Liver (tissue), 9 donors: Measurements from ENCODE around the gene SPATA17. TPM values are rescaled to one million over a fixed set of nuclear protein-coding genes. Genes with fewer than 3 reads are reported as not detected.

Experiments used
- DNase-seq: peaks from one replicate; pipeline ENCODE4 v3.0.0-alpha.2; 2017; ENCODE audit warnings: low spot score
- H3K27ac ChIP-seq, 2 donors: one replicate each; pipeline ENCODE4 v1.7.0; 2013; ENCODE audit warnings: inconsistent platforms in 2 of 2, low read length in 2 of 2, control low read depth in 1 of 2, low read depth in 1 of 2, mild to moderate bottlenecking in 1 of 2
- H3K27me3 ChIP-seq, 4 donors: one replicate each; pipeline versions ENCODE4 v1.6.1 to v1.7.0; 2013; ENCODE audit warnings: low read length in 3 of 4, inconsistent platforms in 1 of 4, mild to moderate bottlenecking in 1 of 4, moderate library complexity in 1 of 4; ENCODE audit not compliant: control insufficient read depth in 4 of 4, insufficient read depth in 4 of 4
- H3K36me3 ChIP-seq, 4 donors: one replicate each; pipeline versions ENCODE4 v1.6.1 to v1.7.0; 2013; ENCODE audit warnings: low read length in 3 of 4, mild to moderate bottlenecking in 3 of 4, low read depth in 1 of 4, moderate library complexity in 1 of 4; ENCODE audit not compliant: control insufficient read depth in 4 of 4, insufficient read depth in 3 of 4
- H3K4me1 ChIP-seq, 4 donors: one replicate each; pipeline versions ENCODE4 v1.6.1 to v1.7.0; 2013; ENCODE audit warnings: low read length in 3 of 4, mild to moderate bottlenecking in 3 of 4, moderate library complexity in 1 of 4; ENCODE audit not compliant: control insufficient read depth in 4 of 4, insufficient read depth in 4 of 4
- H3K4me3 ChIP-seq, 3 donors: one replicate each; pipeline versions ENCODE4 v1.6.1 to v1.7.0; 2013; ENCODE audit warnings: low read length in 3 of 3, control low read depth in 1 of 3, low read depth in 1 of 3, mild to moderate bottlenecking in 1 of 3
- H3K9ac ChIP-seq, 2 donors: one replicate each; pipeline ENCODE4 v1.7.0; 2013; ENCODE audit warnings: low read length in 2 of 2, mild to moderate bottlenecking in 2 of 2, moderate library complexity in 2 of 2, control low read depth in 1 of 2, low read depth in 1 of 2
- H3K9me3 ChIP-seq, 4 donors: one replicate each; pipeline versions ENCODE4 v1.6.1 to v1.7.0; 2013; ENCODE audit warnings: low read length in 3 of 4; ENCODE audit not compliant: control insufficient read depth in 4 of 4
- EGR1 ChIP-seq, 2 donors: IDR thresholded peaks; 2 replicates each; pipeline ENCODE4 v1.6.1; 2016 to 2018; ENCODE audit warnings: antibody characterized with exemption in 2 of 2, low read depth in 2 of 2
- FOXA2 ChIP-seq: IDR thresholded peaks from 2 replicates; pipeline ENCODE4 v1.6.1; 2016; ENCODE audit warnings: antibody characterized with exemption
- GABPA ChIP-seq, 2 donors: IDR thresholded peaks in 1 of 2; conservative IDR thresholded peaks in 1 of 2; 2 replicates each; pipeline ENCODE4 v1.6.1; 2016; ENCODE audit warnings: antibody characterized with exemption in 2 of 2, mild to moderate bottlenecking in 1 of 2, moderate library complexity in 1 of 2
- HNF4A ChIP-seq, 2 donors: conservative IDR thresholded peaks; 2 replicates each; pipeline ENCODE4 v1.6.1; 2016; ENCODE audit warnings: antibody characterized with exemption in 2 of 2, mild to moderate bottlenecking in 2 of 2
- HNF4G ChIP-seq: IDR thresholded peaks from 2 replicates; pipeline ENCODE4 v1.6.1; 2016; ENCODE audit warnings: antibody characterized with exemption
- JUND ChIP-seq, 2 donors: IDR thresholded peaks; 2 replicates each; pipeline ENCODE4 v1.6.1; 2016; ENCODE audit warnings: antibody characterized with exemption in 2 of 2
- NR2F2 ChIP-seq: IDR thresholded peaks from 2 replicates; pipeline ENCODE4 v1.6.1; 2016; ENCODE audit warnings: antibody characterized with exemption
- RAD21 ChIP-seq, 2 donors: IDR thresholded peaks; 2 replicates each; pipeline ENCODE4 v1.6.1; 2016; ENCODE audit warnings: antibody characterized with exemption in 2 of 2, mild to moderate bottlenecking in 2 of 2
- RXRA ChIP-seq, 2 donors: IDR thresholded peaks; 2 replicates each; pipeline ENCODE4 v1.6.1; 2017 to 2018; ENCODE audit warnings: antibody characterized with exemption in 2 of 2, mild to moderate bottlenecking in 1 of 2
- SP1 ChIP-seq: IDR thresholded peaks from 2 replicates; pipeline ENCODE4 v1.6.1; 2018; ENCODE audit warnings: antibody characterized with exemption, mild to moderate bottlenecking
- TAF1 ChIP-seq: conservative IDR thresholded peaks from 2 replicates; pipeline ENCODE4 v1.6.1; 2016; ENCODE audit warnings: antibody characterized with exemption, mild to moderate bottlenecking
- YY1 ChIP-seq: IDR thresholded peaks from 2 replicates; pipeline ENCODE4 v1.6.1; 2016; ENCODE audit warnings: antibody characterized with exemption, mild to moderate bottlenecking
- whole genome bisulfite sequencing: extraction: QIAGEN DNeasy Blood & Tissue Kit; methylation state at CpG from one replicate; pipeline ENCODE4 v1.1.7; 2013; 5-methylcytosine and 5-hydroxymethylcytosine counted together
- polyA plus RNA-seq, 2 donors: library from polyadenylated mRNA; stranded (reverse) in 1 of 2; unstranded in 1 of 2; fragments of 200-250 nt in 1 of 2; fragments of >200 nt in 1 of 2; fragmentation: Nextera tagmentation in 1 of 2; extraction: Ambion mirVana in 1 of 2; gene quantifications; one replicate each; pipeline versions ENCODE4 v1.2.1 to v1.2.3, GENCODE V29; 2013 to 2015
- total RNA-seq, 2 donors: library from RNA; depleted of rRNA; stranded (reverse); fragments of >200 nt; gene quantifications; one replicate each; pipeline ENCODE4 v1.2.3, GENCODE V29; 2014
- TF ChIP-seq, protein P1 (sequence below): fragments of 150-350 bp; IDR thresholded peaks from 2 replicates; pipeline ENCODE4 v1.5.1; 2017; ENCODE audit warnings: improper control_type of control experiment, low read depth, low read length; ENCODE audit not compliant: missing input control
- TF ChIP-seq, protein P2 (sequence below): IDR thresholded peaks from 2 replicates; pipeline ENCODE4 v1.6.1; 2016; ENCODE audit warnings: antibody characterized with exemption, mild to moderate bottlenecking
- TF ChIP-seq, protein P3 (sequence below): IDR thresholded peaks from 2 replicates; pipeline ENCODE4 v1.6.1; 2016; ENCODE audit warnings: antibody characterized with exemption
- TF ChIP-seq, protein P4 (sequence below): IDR thresholded peaks from 2 replicates; pipeline ENCODE4 v1.6.1; 2016; ENCODE audit warnings: antibody characterized with exemption
- donor health status: healthy.
- donor health status: healthy.
- donor health status: healthy.
- donor health status: healthy.
- donor health status: healthy.

SPATA17 gene
- total and polyA plus RNA-seq, 4 donors: 0.08 TPM; not detected in 2

- no peak for DNase-seq
Measured at GRCh38 chr1:217837691-217838090, 206.5 kb downstream of the SPATA17 start.

DNA sequence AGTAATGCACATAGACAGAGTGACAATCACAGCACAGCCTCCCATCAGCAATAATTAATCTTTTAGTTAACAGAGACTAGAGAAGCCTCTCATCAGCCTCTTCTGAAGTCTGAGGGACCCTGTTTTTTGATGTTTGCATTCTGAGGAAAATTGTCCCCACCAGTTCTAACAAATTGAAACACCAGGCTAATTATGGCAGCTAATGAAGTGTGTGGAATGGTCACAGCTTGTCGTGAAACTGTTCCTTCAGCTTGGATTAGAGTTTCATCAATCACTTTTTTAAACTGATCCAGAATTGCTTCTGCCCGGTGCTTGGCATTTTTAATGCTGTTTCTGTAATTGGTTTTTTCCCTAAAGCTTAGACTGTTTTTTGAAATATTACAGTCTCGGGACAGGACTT lies 208.0 kb downstream of the SPATA17 start:
- 76% methylated on average over 3 of the region's 3 CpGs for WGBS
- TF ChIP-seq, protein P1, sequence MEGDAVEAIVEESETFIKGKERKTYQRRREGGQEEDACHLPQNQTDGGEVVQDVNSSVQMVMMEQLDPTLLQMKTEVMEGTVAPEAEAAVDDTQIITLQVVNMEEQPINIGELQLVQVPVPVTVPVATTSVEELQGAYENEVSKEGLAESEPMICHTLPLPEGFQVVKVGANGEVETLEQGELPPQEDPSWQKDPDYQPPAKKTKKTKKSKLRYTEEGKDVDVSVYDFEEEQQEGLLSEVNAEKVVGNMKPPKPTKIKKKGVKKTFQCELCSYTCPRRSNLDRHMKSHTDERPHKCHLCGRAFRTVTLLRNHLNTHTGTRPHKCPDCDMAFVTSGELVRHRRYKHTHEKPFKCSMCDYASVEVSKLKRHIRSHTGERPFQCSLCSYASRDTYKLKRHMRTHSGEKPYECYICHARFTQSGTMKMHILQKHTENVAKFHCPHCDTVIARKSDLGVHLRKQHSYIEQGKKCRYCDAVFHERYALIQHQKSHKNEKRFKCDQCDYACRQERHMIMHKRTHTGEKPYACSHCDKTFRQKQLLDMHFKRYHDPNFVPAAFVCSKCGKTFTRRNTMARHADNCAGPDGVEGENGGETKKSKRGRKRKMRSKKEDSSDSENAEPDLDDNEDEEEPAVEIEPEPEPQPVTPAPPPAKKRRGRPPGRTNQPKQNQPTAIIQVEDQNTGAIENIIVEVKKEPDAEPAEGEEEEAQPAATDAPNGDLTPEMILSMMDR: no peak
- TF ChIP-seq EGR1 (IDR thresholded peaks at IDR 0.05; ENCODE audit: low read depth in 2 of 2) (no peak), SP1 (no peak), HNF4G (no peak), NR2F2 (no peak), JUND (IDR thresholded peaks at IDR 0.05) (no peak), YY1 (no peak), RXRA (IDR thresholded peaks at IDR 0.05) (no peak)
- TF ChIP-seq, protein P2, sequence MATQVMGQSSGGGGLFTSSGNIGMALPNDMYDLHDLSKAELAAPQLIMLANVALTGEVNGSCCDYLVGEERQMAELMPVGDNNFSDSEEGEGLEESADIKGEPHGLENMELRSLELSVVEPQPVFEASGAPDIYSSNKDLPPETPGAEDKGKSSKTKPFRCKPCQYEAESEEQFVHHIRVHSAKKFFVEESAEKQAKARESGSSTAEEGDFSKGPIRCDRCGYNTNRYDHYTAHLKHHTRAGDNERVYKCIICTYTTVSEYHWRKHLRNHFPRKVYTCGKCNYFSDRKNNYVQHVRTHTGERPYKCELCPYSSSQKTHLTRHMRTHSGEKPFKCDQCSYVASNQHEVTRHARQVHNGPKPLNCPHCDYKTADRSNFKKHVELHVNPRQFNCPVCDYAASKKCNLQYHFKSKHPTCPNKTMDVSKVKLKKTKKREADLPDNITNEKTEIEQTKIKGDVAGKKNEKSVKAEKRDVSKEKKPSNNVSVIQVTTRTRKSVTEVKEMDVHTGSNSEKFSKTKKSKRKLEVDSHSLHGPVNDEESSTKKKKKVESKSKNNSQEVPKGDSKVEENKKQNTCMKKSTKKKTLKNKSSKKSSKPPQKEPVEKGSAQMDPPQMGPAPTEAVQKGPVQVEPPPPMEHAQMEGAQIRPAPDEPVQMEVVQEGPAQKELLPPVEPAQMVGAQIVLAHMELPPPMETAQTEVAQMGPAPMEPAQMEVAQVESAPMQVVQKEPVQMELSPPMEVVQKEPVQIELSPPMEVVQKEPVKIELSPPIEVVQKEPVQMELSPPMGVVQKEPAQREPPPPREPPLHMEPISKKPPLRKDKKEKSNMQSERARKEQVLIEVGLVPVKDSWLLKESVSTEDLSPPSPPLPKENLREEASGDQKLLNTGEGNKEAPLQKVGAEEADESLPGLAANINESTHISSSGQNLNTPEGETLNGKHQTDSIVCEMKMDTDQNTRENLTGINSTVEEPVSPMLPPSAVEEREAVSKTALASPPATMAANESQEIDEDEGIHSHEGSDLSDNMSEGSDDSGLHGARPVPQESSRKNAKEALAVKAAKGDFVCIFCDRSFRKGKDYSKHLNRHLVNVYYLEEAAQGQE: no peak
- TF ChIP-seq, protein P3, sequence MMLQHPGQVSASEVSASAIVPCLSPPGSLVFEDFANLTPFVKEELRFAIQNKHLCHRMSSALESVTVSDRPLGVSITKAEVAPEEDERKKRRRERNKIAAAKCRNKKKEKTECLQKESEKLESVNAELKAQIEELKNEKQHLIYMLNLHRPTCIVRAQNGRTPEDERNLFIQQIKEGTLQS: no peak
- TF ChIP-seq, protein P4, sequence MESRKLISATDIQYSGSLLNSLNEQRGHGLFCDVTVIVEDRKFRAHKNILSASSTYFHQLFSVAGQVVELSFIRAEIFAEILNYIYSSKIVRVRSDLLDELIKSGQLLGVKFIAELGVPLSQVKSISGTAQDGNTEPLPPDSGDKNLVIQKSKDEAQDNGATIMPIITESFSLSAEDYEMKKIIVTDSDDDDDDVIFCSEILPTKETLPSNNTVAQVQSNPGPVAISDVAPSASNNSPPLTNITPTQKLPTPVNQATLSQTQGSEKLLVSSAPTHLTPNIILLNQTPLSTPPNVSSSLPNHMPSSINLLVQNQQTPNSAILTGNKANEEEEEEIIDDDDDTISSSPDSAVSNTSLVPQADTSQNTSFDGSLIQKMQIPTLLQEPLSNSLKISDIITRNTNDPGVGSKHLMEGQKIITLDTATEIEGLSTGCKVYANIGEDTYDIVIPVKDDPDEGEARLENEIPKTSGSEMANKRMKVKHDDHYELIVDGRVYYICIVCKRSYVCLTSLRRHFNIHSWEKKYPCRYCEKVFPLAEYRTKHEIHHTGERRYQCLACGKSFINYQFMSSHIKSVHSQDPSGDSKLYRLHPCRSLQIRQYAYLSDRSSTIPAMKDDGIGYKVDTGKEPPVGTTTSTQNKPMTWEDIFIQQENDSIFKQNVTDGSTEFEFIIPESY: no peak
- DNase-seq: no peak

More at GRCh38 chr1:217837691-217838090, 206.5 kb downstream of the SPATA17 start:
- WGBS: 87% methylated on average over 2 of the region's 2 CpGs
- H3K27me3 ChIP-seq: no peaks in the 10 kb centered on the region
- no peaks in the 10 kb centered on the region for H3K36me3 ChIP-seq
- H3K4me1 ChIP-seq: no peaks in the 10 kb centered on the region
- no peak for TF ChIP-seq FOXA2
- no peak for TF ChIP-seq JUND (IDR thresholded peaks at IDR 0.05)
- TF ChIP-seq, protein P4: no peak
- no peak for TF ChIP-seq HNF4A (conservative IDR thresholded peaks at IDR 0.05)
- TF ChIP-seq, protein P1: no peak
- TF ChIP-seq, protein P3: no peak
- TF ChIP-seq HNF4G: no peak
- no peak for TF ChIP-seq EGR1 (IDR thresholded peaks at IDR 0.05; ENCODE audit: low read depth in 2 of 2)
- TF ChIP-seq TAF1: no peak
- no peak for TF ChIP-seq RAD21 (IDR thresholded peaks at IDR 0.05)
- no peak for TF ChIP-seq GABPA (IDR thresholded peaks at IDR 0.05 in 1 of 2, conservative IDR thresholded peaks at IDR 0.05 in 1 of 2)
- no peak for TF ChIP-seq YY1
- no peak for TF ChIP-seq NR2F2
- H3K9ac ChIP-seq: no peak overlapping the region
- H3K27ac ChIP-seq: no peak overlapping the region
- H3K9me3 ChIP-seq: no peaks in the 10 kb centered on the region
- H3K4me3 ChIP-seq: no peak overlapping the region

More for the DNA sequence above, 208.0 kb downstream of the SPATA17 start:
- Histone ChIP-seq H3K27me3 (no peaks in the 10 kb centered on the region), H3K36me3 (no peaks in the 10 kb centered on the region), H3K9me3 (no peaks in the 10 kb centered on the region), H3K27ac (no peak overlapping the region), H3K9ac (no peak overlapping the region), H3K4me1 (no peaks in the 10 kb centered on the region), H3K4me3 (no peak overlapping the region)
